ENCODE measurements around the gene IL18.
"Not testable (repeated sequence)": the region's sequence is repeated elsewhere in the genome, so short reads cannot be mapped to it uniquely, and the experiment has no call there.

Gene IL18

GRCh38 chr11:112163875-112164685 is at the start of gene IL18:
IL18 (minus strand) TSS chr11:112164094; CDS start chr11:112155053, 9,041 bp downstream.
- no peak for FAIRE-seq

GRCh38 chr11:112212710-112213109 is 48.8 kb upstream of the IL18 start:
- FAIRE-seq: no peak

GRCh38 chr11:112212290-112212689 is 48.4 kb upstream of the IL18 start:
- no peak for FAIRE-seq

GRCh38 chr11:112211536-112211935 is 47.6 kb upstream of the IL18 start:
- FAIRE-seq: no peak

GRCh38 chr11:112210890-112211289 is 47.0 kb upstream of the IL18 start:
- FAIRE-seq: no peak

GRCh38 chr11:112206071-112206470 is 42.2 kb upstream of the IL18 start:
- FAIRE-seq: no peak

GRCh38 chr11:112200252-112200651 is 36.4 kb upstream of the IL18 start:
- no peak for FAIRE-seq

GRCh38 chr11:112199101-112199500 is 35.2 kb upstream of the IL18 start:
- FAIRE-seq: not testable (repeated sequence)

GRCh38 chr11:112196519-112197087 is 32.7 kb upstream of the IL18 start:
- FAIRE-seq: no peak

- FAIRE-seq: no peak
Observed at GRCh38 chr11:112195951-112196351, 32.1 kb upstream of the IL18 start.

GRCh38 chr11:112195113-112195512 is 31.2 kb upstream of the IL18 start:
- FAIRE-seq: not testable (repeated sequence)

GRCh38 chr11:112186304-112186703 is 22.4 kb upstream of the IL18 start:
- FAIRE-seq: no peak

- no peak for FAIRE-seq
Observed at GRCh38 chr11:112185883-112186282, 22.0 kb upstream of the IL18 start.

GRCh38 chr11:112182867-112183266 is 19.0 kb upstream of the IL18 start:
- no peak for FAIRE-seq

GRCh38 chr11:112179601-112180000 is 15.7 kb upstream of the IL18 start:
- no peak for FAIRE-seq

GRCh38 chr11:112178936-112179335 is 15.0 kb upstream of the IL18 start:
- no peak for FAIRE-seq

GRCh38 chr11:112178428-112178827 is 14.5 kb upstream of the IL18 start:
- no peak for FAIRE-seq

GRCh38 chr11:112177589-112177988 is 13.7 kb upstream of the IL18 start:
- FAIRE-seq: no peak

GRCh38 chr11:112176077-112176476 is 12.2 kb upstream of the IL18 start:
- no peak for FAIRE-seq

GRCh38 chr11:112175599-112175952 is 11.7 kb upstream of the IL18 start:
- FAIRE-seq: no peak

- FAIRE-seq: peak; percentile 88
Observed at GRCh38 chr11:112174789-112175598, 11.1 kb upstream of the IL18 start, which contains the start of gene BCO2. BCO2 (plus strand) TSS chr11:112175512; CDS start chr11:112175602, 90 bp downstream.

GRCh38 chr11:112173152-112173551 is 9.3 kb upstream of the IL18 start:
- FAIRE-seq: no peak

GRCh38 chr11:112172362-112172994 is 8.6 kb upstream of the IL18 start:
- FAIRE-seq: no peak

Measured in G401.6 (cell line).